Activated CD8-positive, alpha-beta T cell treated with anti-CD3 and anti-CD28 coated beads for 36 hours (primary cell): ENCODE results near the gene AGAP6. TPM values are rescaled to one million over a fixed set of nuclear protein-coding genes. Genes with fewer than 3 reads are reported as not detected.
"Not testable (repeated sequence)": the region's sequence is repeated elsewhere in the genome, so short reads cannot be mapped to it uniquely, and the experiment has no call there.

Source experiments
- ATAC-seq: fragments of 200-7000 bp; cut with Tn5 transposase; one replicate; pipeline ENCODE4 v1.10.0; 2021; ENCODE audit warnings: mild to moderate bottlenecking, moderate library complexity
- CTCF ChIA-PET: fragments of 350-600 bp; sonication (Branson Sonifier 250); formaldehyde crosslinking; loops from one replicate; lab custom pipeline; 2021; ENCODE audit warnings: antibody characterized with exemption; lab: Charles Lee
- POLR2A ChIA-PET: fragments of 350-600 bp; sonication (Branson Sonifier 250); formaldehyde crosslinking; loops from one replicate; lab custom pipeline; 2021; ENCODE audit warnings: antibody characterized with exemption; lab: Charles Lee
- DNase-seq: peaks from one replicate; pipeline ENCODE4 v3.0.0-alpha.2; 2020
- H3K27ac Mint-ChIP-seq: one replicate; pipeline ENCODE4 v1.8.0; 2021; ENCODE audit warnings: mild to moderate bottlenecking, mixed read lengths
- H3K27me3 Mint-ChIP-seq: one replicate; pipeline ENCODE4 v1.8.0; 2021; ENCODE audit warnings: mixed read lengths
- H3K36me3 Mint-ChIP-seq: one replicate; pipeline ENCODE4 v1.8.0; 2021; ENCODE audit warnings: low read depth, mixed read lengths
- H3K4me1 Mint-ChIP-seq: one replicate; pipeline ENCODE4 v1.8.0; 2021; ENCODE audit warnings: low read depth, mixed read lengths
- H3K4me3 Mint-ChIP-seq: one replicate; pipeline ENCODE4 v1.8.0; 2021; ENCODE audit warnings: mild to moderate bottlenecking, moderate library complexity, mixed read lengths
- H3K9me3 Mint-ChIP-seq: one replicate; pipeline ENCODE4 v1.8.0; 2021; ENCODE audit warnings: mixed read lengths
- intact Hi-C: fragments of 100-400 bp; cut with micrococcal nuclease; formaldehyde crosslinking; loops from one replicate; pipeline ENCODE4 v1.10.0; 2022
- total RNA-seq, 2 experiments: library from RNA; stranded (reverse); gene quantifications; one replicate each; pipeline ENCODE4 v1.2.3, GENCODE V29; 2021
- TF ChIP-seq, protein P1 (sequence below): fragments of 200-600 bp; IDR thresholded peaks from one replicate; pipeline ENCODE4 v1.8.0; 2022; ENCODE audit warnings: antibody characterized with exemption, mild to moderate bottlenecking

AGAP6 gene
- total RNA-seq, 2 experiments from 2014 or later: 13.8 to 15.1 TPM

DNA sequence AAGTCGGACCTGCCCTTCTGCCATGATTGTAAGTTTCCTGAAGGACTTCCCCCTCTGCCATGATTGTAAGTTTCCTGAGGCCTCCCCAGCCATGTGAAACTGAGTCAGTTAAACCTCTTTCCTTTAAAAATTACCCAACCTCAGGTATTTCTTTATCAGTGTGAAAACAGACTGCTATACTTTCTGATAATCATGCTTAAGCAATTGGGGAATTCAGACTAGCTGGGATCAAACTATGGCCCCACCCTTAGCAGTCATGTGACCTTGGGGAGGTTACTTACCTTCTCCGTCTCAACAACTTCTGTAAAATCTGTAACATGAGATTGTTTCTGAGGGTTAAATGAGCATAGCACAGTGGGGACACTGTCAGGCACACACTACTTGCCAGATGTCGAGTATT lies 999 bp upstream of the AGAP6 start:
- H3K4me3 Mint-ChIP-seq, H3K36me3 Mint-ChIP-seq, H3K27ac Mint-ChIP-seq, ATAC-seq, H3K27me3 Mint-ChIP-seq, H3K4me1 Mint-ChIP-seq, intact Hi-C loops, POLR2A ChIA-PET, DNase-seq, H3K9me3 Mint-ChIP-seq, CTCF ChIA-PET: not testable (repeated sequence)

DNA sequence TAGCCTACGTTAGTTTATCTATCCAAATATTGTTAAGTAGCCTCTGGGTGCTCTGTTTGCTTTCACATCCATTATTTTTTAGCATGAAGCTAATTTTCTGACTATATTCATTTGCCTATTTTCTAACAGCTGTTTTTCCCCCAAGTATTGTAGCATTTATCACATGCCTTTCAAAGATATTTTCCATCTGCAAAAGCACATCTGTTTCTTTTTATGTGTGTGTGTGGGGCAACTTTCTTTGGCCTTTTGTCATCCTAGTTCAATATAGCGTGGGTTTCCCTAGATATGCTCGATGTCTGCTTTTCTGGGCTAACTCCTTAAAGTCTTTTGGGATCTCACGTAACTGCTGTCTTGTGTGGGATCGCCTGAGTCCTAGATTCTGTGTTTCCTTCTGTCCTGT lies 7.1 kb downstream of the AGAP6 start:
- CTCF ChIA-PET, POLR2A ChIA-PET, H3K9me3 Mint-ChIP-seq, ATAC-seq, H3K27me3 Mint-ChIP-seq, DNase-seq, H3K4me1 Mint-ChIP-seq, H3K4me3 Mint-ChIP-seq, H3K36me3 Mint-ChIP-seq, H3K27ac Mint-ChIP-seq, intact Hi-C loops: not testable (repeated sequence)

DNA sequence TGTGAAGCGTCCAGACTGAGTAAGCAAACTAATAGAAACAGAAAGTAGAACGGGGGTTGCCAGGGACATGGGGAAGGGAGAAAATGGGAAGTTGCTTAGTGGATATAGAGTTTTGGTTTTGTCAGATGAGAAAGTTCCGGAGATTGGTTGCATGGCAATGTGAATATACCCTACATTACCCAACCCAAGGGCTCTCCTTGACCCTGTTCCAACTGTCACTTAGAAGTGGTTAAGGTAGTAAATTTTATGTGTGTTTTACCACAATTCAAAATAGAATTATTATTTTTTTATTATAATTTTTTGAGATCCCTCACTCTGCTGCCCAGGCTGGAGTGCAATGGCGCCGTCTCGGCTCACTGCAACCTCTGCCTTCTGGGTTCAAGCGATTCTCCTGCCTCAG lies 25.8 kb downstream of the AGAP6 start:
- intact Hi-C loops, ATAC-seq, H3K4me3 Mint-ChIP-seq, H3K4me1 Mint-ChIP-seq, POLR2A ChIA-PET, H3K9me3 Mint-ChIP-seq, DNase-seq, H3K27me3 Mint-ChIP-seq, CTCF ChIA-PET, H3K27ac Mint-ChIP-seq, H3K36me3 Mint-ChIP-seq: not testable (repeated sequence)

DNA sequence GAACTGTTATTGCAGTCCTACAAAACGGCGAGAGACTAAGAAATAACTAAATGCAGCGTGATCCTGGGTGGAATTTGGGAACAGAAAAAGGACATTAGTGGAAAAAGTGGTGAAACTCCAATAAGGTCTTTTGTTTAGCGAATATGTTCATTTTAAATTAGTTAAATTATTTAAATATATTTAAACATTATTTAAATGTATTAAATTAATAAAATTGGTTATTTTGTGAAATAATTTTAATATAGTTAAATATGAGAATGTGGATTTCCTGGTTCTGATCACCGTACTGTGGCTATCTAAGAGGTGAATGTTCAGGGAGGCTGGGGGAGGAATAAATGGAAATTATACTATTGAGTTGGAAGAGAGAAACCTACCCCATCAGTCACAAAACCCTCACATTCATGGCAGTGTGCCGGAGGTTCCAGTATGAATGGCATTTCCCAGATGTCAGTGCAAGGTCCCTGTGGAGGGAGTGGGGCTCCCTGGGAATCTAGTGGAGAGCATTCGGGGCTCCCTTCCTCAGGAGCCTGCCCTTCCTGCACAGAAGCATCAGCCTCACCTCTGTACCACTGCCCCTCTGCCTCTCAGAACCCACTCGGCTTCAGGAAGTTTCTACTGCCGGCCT lies 27.5 kb downstream of the AGAP6 start:
- CTCF ChIA-PET, H3K4me3 Mint-ChIP-seq, H3K36me3 Mint-ChIP-seq, ATAC-seq, H3K4me1 Mint-ChIP-seq, H3K27me3 Mint-ChIP-seq, H3K27ac Mint-ChIP-seq, DNase-seq, intact Hi-C loops, H3K9me3 Mint-ChIP-seq, POLR2A ChIA-PET: not testable (repeated sequence)

DNA sequence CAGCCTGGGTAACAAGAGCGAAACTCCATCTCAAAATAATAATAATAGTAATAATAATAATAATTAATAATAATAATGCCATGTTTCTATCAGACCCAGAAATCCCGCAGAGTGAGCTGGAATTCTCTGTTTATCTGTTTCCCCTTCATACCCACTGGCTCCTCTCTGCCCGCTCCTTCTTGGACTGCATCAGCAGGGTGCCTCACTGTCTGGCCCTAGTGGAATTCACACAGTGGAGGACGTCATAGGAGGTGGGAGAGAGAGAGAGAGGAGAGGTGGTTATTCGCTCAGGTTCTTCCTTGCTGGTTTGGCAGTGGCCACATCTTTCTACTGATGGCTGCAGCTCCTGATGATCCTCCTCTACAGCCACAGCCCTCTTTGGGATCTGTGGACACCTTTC lies 28.7 kb downstream of the AGAP6 start:
- DNase-seq, H3K36me3 Mint-ChIP-seq, H3K4me1 Mint-ChIP-seq, H3K27me3 Mint-ChIP-seq, ATAC-seq, H3K27ac Mint-ChIP-seq, H3K4me3 Mint-ChIP-seq, intact Hi-C loops, CTCF ChIA-PET, POLR2A ChIA-PET, H3K9me3 Mint-ChIP-seq: not testable (repeated sequence)

DNA sequence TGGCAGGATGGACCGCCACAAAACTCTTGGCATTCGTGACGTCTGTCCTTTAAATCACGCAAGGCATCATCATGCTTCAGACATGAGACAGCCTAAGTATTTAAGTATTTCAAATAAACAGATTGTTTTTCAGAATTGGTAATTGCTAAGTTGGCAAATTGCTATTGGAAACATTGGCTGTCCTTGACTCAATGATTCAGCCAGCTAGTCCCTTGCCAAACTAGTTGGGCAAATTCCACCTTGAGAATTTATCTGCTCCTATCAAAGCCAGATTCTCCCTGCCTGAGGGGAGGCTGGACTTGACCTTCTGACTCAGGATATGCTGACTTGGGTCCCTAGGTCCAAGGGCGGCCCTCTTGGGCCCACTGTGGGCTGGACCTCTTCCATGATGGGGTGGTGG lies 29.4 kb downstream of the AGAP6 start:
- CTCF ChIA-PET, H3K36me3 Mint-ChIP-seq, POLR2A ChIA-PET, H3K9me3 Mint-ChIP-seq, H3K4me3 Mint-ChIP-seq, H3K4me1 Mint-ChIP-seq, intact Hi-C loops, ATAC-seq, DNase-seq, H3K27me3 Mint-ChIP-seq, H3K27ac Mint-ChIP-seq: not testable (repeated sequence)

DNA sequence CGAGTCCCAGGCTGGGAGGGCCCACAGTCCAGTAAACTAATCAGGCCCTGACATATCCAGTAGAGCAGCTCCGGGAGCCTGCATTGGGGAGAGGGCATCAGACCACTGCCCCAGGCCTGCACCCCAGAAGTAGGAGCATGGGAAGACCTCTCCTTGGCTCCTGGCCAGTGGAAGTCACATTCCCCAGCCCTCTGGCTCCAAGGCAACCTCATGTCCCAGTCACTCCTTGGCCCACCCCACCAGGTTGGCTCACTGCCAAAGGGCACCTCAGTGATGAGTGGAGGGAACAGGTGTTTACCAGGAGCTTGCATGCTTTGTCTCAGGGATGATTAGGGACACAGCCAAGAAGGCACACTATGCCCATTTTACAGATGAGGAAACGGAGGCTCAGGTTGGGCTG lies 31.1 kb downstream of the AGAP6 start:
- H3K9me3 Mint-ChIP-seq, POLR2A ChIA-PET, ATAC-seq, CTCF ChIA-PET, H3K36me3 Mint-ChIP-seq, DNase-seq, H3K27me3 Mint-ChIP-seq, H3K4me3 Mint-ChIP-seq, H3K27ac Mint-ChIP-seq, H3K4me1 Mint-ChIP-seq, intact Hi-C loops: not testable (repeated sequence)

DNA sequence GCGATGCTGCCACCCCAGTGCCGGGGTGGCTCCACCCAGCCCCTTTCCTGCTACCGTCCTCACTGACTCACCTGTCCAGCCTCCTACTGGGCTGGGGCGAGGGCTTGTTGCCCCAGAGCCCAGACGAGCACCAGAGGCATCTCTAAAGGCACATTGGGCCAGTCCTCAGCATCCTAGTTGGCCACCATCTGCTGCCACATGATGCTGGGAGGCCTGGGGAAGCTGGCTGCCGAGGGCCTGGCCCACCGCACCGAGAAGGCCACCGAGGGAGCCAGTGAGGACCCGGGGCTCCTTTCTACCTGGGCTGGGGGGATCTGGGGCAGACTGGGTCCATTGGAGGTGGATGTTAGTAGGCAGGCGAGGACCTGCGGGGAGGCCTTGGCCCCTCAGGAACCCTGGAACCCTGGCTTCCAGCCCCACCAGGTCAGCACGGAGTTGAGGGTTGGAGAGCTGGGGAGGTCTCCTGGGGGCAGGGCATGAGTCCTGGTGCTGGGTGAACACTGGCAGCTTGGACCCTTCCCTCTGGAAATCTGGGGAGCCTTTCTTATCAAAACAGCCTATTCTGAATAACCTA lies 32.3 kb downstream of the AGAP6 start:
- DNase-seq, POLR2A ChIA-PET, H3K9me3 Mint-ChIP-seq, ATAC-seq, H3K4me1 Mint-ChIP-seq, H3K27me3 Mint-ChIP-seq, CTCF ChIA-PET, H3K27ac Mint-ChIP-seq, intact Hi-C loops, H3K4me3 Mint-ChIP-seq, H3K36me3 Mint-ChIP-seq: not testable (repeated sequence)

DNA sequence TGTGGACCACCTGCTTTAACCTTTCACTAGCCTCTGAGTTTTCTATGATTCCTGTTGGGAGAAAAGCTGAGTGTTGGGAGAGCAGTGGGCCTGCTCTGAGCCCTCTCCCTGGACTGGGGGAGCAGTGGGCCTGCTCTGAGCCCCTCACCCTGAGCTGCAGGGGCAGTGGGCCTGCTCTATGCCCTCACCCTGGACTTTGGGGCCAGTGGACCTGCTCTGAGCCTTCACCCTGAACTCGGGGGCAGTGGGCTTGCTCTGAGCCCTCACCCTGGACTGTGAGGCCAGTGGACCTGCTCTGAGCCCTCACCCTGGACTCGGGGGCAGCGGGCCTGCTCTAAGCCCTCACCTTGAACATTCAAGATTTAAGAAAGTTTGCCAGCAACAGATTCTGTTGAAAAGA lies 33.4 kb downstream of the AGAP6 start:
- H3K4me1 Mint-ChIP-seq: no peaks in the 10 kb centered on the region
- no peak for DNase-seq
- intact Hi-C loops: no loop called here
- ChIA-PET POLR2A (no interaction called here), CTCF (no interaction called here)
- TF ChIP-seq, protein P1, sequence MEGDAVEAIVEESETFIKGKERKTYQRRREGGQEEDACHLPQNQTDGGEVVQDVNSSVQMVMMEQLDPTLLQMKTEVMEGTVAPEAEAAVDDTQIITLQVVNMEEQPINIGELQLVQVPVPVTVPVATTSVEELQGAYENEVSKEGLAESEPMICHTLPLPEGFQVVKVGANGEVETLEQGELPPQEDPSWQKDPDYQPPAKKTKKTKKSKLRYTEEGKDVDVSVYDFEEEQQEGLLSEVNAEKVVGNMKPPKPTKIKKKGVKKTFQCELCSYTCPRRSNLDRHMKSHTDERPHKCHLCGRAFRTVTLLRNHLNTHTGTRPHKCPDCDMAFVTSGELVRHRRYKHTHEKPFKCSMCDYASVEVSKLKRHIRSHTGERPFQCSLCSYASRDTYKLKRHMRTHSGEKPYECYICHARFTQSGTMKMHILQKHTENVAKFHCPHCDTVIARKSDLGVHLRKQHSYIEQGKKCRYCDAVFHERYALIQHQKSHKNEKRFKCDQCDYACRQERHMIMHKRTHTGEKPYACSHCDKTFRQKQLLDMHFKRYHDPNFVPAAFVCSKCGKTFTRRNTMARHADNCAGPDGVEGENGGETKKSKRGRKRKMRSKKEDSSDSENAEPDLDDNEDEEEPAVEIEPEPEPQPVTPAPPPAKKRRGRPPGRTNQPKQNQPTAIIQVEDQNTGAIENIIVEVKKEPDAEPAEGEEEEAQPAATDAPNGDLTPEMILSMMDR: no peak
- peaks cover 15% of the 10 kb centered on the region for H3K27me3 Mint-ChIP-seq
- no peak overlapping the region for H3K27ac Mint-ChIP-seq
- H3K36me3 Mint-ChIP-seq: no peaks in the 10 kb centered on the region
- no peak for ATAC-seq
- H3K9me3 Mint-ChIP-seq: no peaks in the 10 kb centered on the region
- no peak overlapping the region for H3K4me3 Mint-ChIP-seq

DNA sequence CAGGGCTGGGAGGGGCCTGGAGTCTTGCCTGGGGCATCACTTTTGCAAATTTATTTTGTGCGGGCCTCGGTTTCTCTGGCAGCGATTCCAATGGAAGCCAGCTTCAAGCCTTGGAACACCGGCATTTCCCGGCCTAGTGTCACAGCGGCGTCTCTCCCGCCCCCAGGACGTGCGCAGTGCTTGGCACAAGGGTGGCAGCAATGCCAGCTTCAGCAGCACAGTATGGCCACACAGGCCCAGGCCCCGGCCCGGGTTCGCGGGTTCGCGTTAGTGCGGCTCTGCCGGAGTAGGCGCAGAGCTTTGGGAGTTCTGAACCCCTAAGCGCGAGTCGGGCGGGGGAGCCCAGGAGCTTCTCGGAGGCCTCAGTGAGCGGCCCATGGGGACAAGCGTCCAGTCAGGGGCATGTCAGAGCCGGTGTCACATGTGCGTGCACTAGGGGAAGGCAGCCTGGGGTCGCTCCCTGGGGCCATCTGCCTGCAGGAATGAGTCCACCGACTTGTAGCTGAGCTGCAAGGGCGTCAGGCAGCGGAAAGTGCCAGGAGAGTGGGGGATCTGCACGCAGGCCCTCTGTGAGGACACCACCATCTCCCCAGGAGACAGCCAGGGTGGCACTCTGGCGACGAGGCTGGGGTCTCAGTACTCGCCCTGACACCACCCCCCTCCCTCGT lies 36.6 kb downstream of the AGAP6 start:
- peaks cover 15% of the 10 kb centered on the region for H3K27me3 Mint-ChIP-seq
- H3K4me1 Mint-ChIP-seq, ATAC-seq, H3K9me3 Mint-ChIP-seq, CTCF ChIA-PET, intact Hi-C loops, H3K36me3 Mint-ChIP-seq, POLR2A ChIA-PET, H3K27ac Mint-ChIP-seq, DNase-seq, H3K4me3 Mint-ChIP-seq: not testable (repeated sequence)
